Neuronal stem cell (in vitro differentiated cells): Measurements from ENCODE around the gene PTGS1.

Source experiments
- DNase-seq: peaks from one replicate; pipeline ENCODE4 v3.0.0-alpha.2; 2013; ENCODE audit warnings: low spot score
- H2AFZ ChIP-seq: one replicate; pipeline ENCODE4 v1.6.1; 2013; ENCODE audit warnings: mild to moderate bottlenecking, low read length, inconsistent platforms
- H2AK5ac ChIP-seq: 2 replicates; pipeline ENCODE4 v1.6.1; 2013; ENCODE audit warnings: low read depth, mild to moderate bottlenecking, inconsistent platforms, low read length, moderate library complexity, mixed read lengths
- H2BK120ac ChIP-seq: 2 replicates; pipeline ENCODE4 v1.6.1; 2013; ENCODE audit warnings: low read depth, mild to moderate bottlenecking, inconsistent platforms, low read length, moderate library complexity, mixed read lengths
- H2BK12ac ChIP-seq: one replicate; pipeline ENCODE4 v1.6.1; 2013; ENCODE audit warnings: low read length, inconsistent platforms
- H2BK15ac ChIP-seq: 2 replicates; pipeline ENCODE4 v1.6.1; 2013; ENCODE audit warnings: mild to moderate bottlenecking, low read length, inconsistent platforms, mixed read lengths
- H2BK5ac ChIP-seq: one replicate; pipeline ENCODE4 v1.6.1; 2013; ENCODE audit warnings: inconsistent platforms, mild to moderate bottlenecking, low read length, moderate library complexity
- H3K14ac ChIP-seq: one replicate; pipeline ENCODE4 v1.6.1; 2013; ENCODE audit warnings: low read length, inconsistent platforms
- H3K18ac ChIP-seq: 2 replicates; pipeline ENCODE4 v1.6.1; 2013; ENCODE audit warnings: low read length, inconsistent platforms
- H3K23ac ChIP-seq: 2 replicates; pipeline ENCODE4 v1.6.1; 2013; ENCODE audit warnings: low read depth, mild to moderate bottlenecking, mixed read lengths, low read length, inconsistent platforms; ENCODE audit not compliant: poor library complexity
- H3K27ac ChIP-seq: replicated peaks from 3 replicates; pipeline ENCODE4 v1.5.1; 2013; ENCODE audit warnings: low read length, inconsistent platforms
- H3K27me3 ChIP-seq, 3 experiments: 2 replicates each; pipeline ENCODE4 v1.6.1; 2013; ENCODE audit warnings: low read length in 3 of 3, mild to moderate bottlenecking in 2 of 3, inconsistent platforms in 1 of 3, low read depth in 1 of 3, mixed read lengths in 1 of 3, moderate library complexity in 1 of 3; ENCODE audit not compliant: control insufficient read depth in 3 of 3, insufficient read depth in 3 of 3
- H3K36me3 ChIP-seq, 2 donors: replicated peaks in 1 of 2; 2 replicates each; pipeline ENCODE4 v1.6.1; 2013; ENCODE audit warnings: low read length in 2 of 2; ENCODE audit not compliant: control insufficient read depth in 2 of 2, insufficient read depth in 2 of 2
- H3K4ac ChIP-seq: 2 replicates; pipeline ENCODE4 v1.6.1; 2013; ENCODE audit warnings: inconsistent platforms, mild to moderate bottlenecking, low read length, moderate library complexity
- H3K4me1 ChIP-seq, 2 donors: 1 replicate in 1 of 2; 2 replicates in 1 of 2; pipeline ENCODE4 v1.6.1; 2013; ENCODE audit warnings: low read length in 2 of 2, low read depth in 1 of 2; ENCODE audit not compliant: control insufficient read depth in 2 of 2, insufficient read depth in 1 of 2
- H3K4me2 ChIP-seq: one replicate; pipeline ENCODE4 v1.6.1; 2013; ENCODE audit warnings: mild to moderate bottlenecking, low read length, inconsistent platforms; ENCODE audit not compliant: insufficient read depth, poor library complexity, severe bottlenecking
- H3K4me3 ChIP-seq, 2 donors: 2 replicates each; pipeline ENCODE4 v1.5.1; 2013; ENCODE audit warnings: low read length in 2 of 2, mild to moderate bottlenecking in 2 of 2, inconsistent platforms in 1 of 2, moderate library complexity in 1 of 2
- H3K79me1 ChIP-seq: one replicate; pipeline ENCODE4 v1.6.1; 2013; ENCODE audit warnings: low read depth, mild to moderate bottlenecking, inconsistent platforms, low read length, moderate library complexity
- H3K9ac ChIP-seq: one replicate; pipeline ENCODE4 v1.6.1; 2013; ENCODE audit warnings: mild to moderate bottlenecking, low read depth, low read length, inconsistent platforms; ENCODE audit not compliant: poor library complexity
- H3K9me3 ChIP-seq, 2 donors: replicated peaks in 1 of 2; 2 replicates each; pipeline versions ENCODE3 to v1.6.1; 2013; ENCODE audit warnings: low read length in 2 of 2, mild to moderate bottlenecking in 2 of 2, inconsistent platforms in 1 of 2, low read depth in 1 of 2, mixed read lengths in 1 of 2, moderate library complexity in 1 of 2; ENCODE audit not compliant: control insufficient read depth in 2 of 2, insufficient read depth in 1 of 2
- H4K8ac ChIP-seq: one replicate; pipeline ENCODE4 v1.6.1; 2013; ENCODE audit warnings: low read depth, mild to moderate bottlenecking, inconsistent platforms, low read length, moderate library complexity
- H4K91ac ChIP-seq: one replicate; pipeline ENCODE4 v1.6.1; 2013; ENCODE audit warnings: low read length, low read depth, mild to moderate bottlenecking, inconsistent platforms; ENCODE audit not compliant: poor library complexity
- WGBS, 2 donors: extraction: QIAGEN DNeasy Blood & Tissue Kit; methylation state at CpG; one replicate each; pipeline ENCODE4 v1.1.7; 2013; ENCODE audit warnings: missing lambda C conversion rate in 2 of 2, mixed read lengths in 1 of 2; ENCODE audit not compliant: insufficient read length in 2 of 2, insufficient replicate concordance in 1 of 2; ENCODE audit errors: extremely low coverage in 2 of 2; 5-methylcytosine and 5-hydroxymethylcytosine counted together

The PTGS1 gene

GRCh38 chr9:122372856-122373845, 2.3 kb downstream of the PTGS1 start:
- Histone ChIP-seq H4K91ac (no peak overlapping the region), H2BK12ac (no peak overlapping the region), H3K27ac (no peak overlapping the region), H2BK15ac (no peak overlapping the region), H3K9me3 (no peaks in the 10 kb centered on the region), H3K23ac (peak overlapping the region; percentile 14), H3K18ac (no peak overlapping the region), H3K4me3 (no peak overlapping the region), H3K36me3 (no peaks in the 10 kb centered on the region), H4K8ac (no peak overlapping the region), H3K4ac (no peak overlapping the region), H3K79me1 (no peaks in the 10 kb centered on the region), H2AFZ (no peak overlapping the region), H3K4me1 (peaks cover 23 to 25% of the 10 kb centered on the region in 2 donors), H3K9ac (no peak overlapping the region), H2AK5ac (peak overlapping the region; percentile 12), H3K4me2 (no peak overlapping the region), H2BK120ac (no peak overlapping the region), H3K14ac (no peak overlapping the region), H2BK5ac (no peak overlapping the region), H3K27me3 (peaks cover 0 to 55% (median 24%) of the 10 kb centered on the region in 3 experiments)
- DNase-seq: no peak
- WGBS, 2 donors: no CpG with 5 or more reads among the region's 19 CpGs

- peak overlapping the region; percentile 82 for H2AFZ ChIP-seq
- peak overlapping the region; percentile 26 for H2BK15ac ChIP-seq
- H3K9me3 ChIP-seq: peaks cover 3 to 8% of the 10 kb centered on the region in 2 donors
- DNase-seq: no peak
- peak overlapping the region; percentile 3 for H3K23ac ChIP-seq
- peaks cover 23 to 25% of the 10 kb centered on the region in 2 donors for H3K4me1 ChIP-seq
- no peaks in the 10 kb centered on the region for H3K36me3 ChIP-seq
- H3K18ac ChIP-seq: peak overlapping the region; percentile 83
- H3K9ac ChIP-seq: no peak overlapping the region
- H2BK120ac ChIP-seq: no peak overlapping the region
- H2AK5ac ChIP-seq: no peak overlapping the region
- no peak overlapping the region for H2BK5ac ChIP-seq
- no peak overlapping the region for H3K4me3 ChIP-seq
- no peak overlapping the region for H3K4me2 ChIP-seq
- no peak overlapping the region for H2BK12ac ChIP-seq
- H3K14ac ChIP-seq: no peak overlapping the region
- no peak overlapping the region for H3K27ac ChIP-seq
- H3K79me1 ChIP-seq: no peaks in the 10 kb centered on the region
- no peak overlapping the region for H4K91ac ChIP-seq
- no CpG with 5 or more reads among the region's 14 CpGs for WGBS, 2 donors
- H3K27me3 ChIP-seq: peaks cover 0 to 49% (median 24%) of the 10 kb centered on the region in 3 experiments
- H4K8ac ChIP-seq: no peak overlapping the region
- H3K4ac ChIP-seq: no peak overlapping the region
These were observed 4.1 kb downstream of the PTGS1 start for GRCh38 chr9:122374885-122375420.

GRCh38 chr9:122376796-122377195, 6.0 kb downstream of the PTGS1 start:
- Histone ChIP-seq H3K9ac (no peak overlapping the region), H2BK15ac (peak overlapping the region; percentile 46), H3K4ac (no peak overlapping the region), H2AFZ (peak overlapping the region; percentile 82), H2BK120ac (no peak overlapping the region), H3K27ac (no peak overlapping the region), H3K18ac (peak overlapping the region; percentile 16), H4K8ac (no peak overlapping the region), H2AK5ac (peak overlapping the region; percentile 20), H3K36me3 (no peaks in the 10 kb centered on the region), H3K4me3 (no peak overlapping the region), H2BK5ac (peak overlapping the region; percentile 62), H3K23ac (no peak overlapping the region), H3K79me1 (no peaks in the 10 kb centered on the region), H3K4me2 (no peak overlapping the region), H3K27me3 (peaks cover 0 to 31% (median 9%) of the 10 kb centered on the region in 3 experiments), H3K14ac (no peak overlapping the region), H3K4me1 (peaks cover 21 to 25% of the 10 kb centered on the region in 2 donors), H3K9me3 (peaks cover 3 to 8% of the 10 kb centered on the region in 2 donors), H4K91ac (no peak overlapping the region), H2BK12ac (no peak overlapping the region)
- WGBS, 2 donors: no CpG with 5 or more reads among the region's 1 CpG
- no peak for DNase-seq
